GM23338 (cell line): ENCODE results near the gene RRP9. TPM values are rescaled to one million over a fixed set of nuclear protein-coding genes. Genes with fewer than 3 reads are reported as not detected.

ENCODE experiments used
- ATAC-seq: fragments of 200-7000 bp; cut with Tn5 transposase; 3 replicates; pipeline ENCODE4 v1.9.1; 2020
- DNase-seq: peaks from one replicate; pipeline ENCODE4 v3.0.0-alpha.2; 2015; ENCODE audit warnings: low spot score
- H2AFZ ChIP-seq: fragments of 200-600 bp; sonication (generic); 2 replicates; pipeline ENCODE4 v1.8.0; 2016; ENCODE audit warnings: antibody characterized with exemption, mild to moderate bottlenecking, moderate library complexity
- H3F3A ChIP-seq: fragments of 200-600 bp; sonication (generic); replicated peaks from 2 replicates; pipeline ENCODE4 v1.8.0; 2017; ENCODE audit warnings: antibody characterized with exemption, mixed run types, low read depth
- H3K27ac ChIP-seq: fragments of 200-600 bp; sonication (generic); 2 replicates; pipeline ENCODE4 v1.6.1; 2016; ENCODE audit warnings: low read depth
- H3K27me3 ChIP-seq: fragments of 200-600 bp; sonication (generic); 2 replicates; pipeline ENCODE4 v1.8.0; 2016; ENCODE audit warnings: mild to moderate bottlenecking, mixed run types, moderate library complexity; ENCODE audit not compliant: insufficient read depth
- H3K36me3 ChIP-seq: fragments of 200-600 bp; sonication (generic); 2 replicates; pipeline ENCODE4 v1.8.0; 2016; ENCODE audit warnings: mild to moderate bottlenecking; ENCODE audit not compliant: insufficient read depth
- H3K4me1 ChIP-seq: fragments of 200-600 bp; sonication (generic); 2 replicates; pipeline ENCODE4 v1.8.0; 2016; ENCODE audit warnings: mild to moderate bottlenecking, moderate library complexity; ENCODE audit not compliant: insufficient read depth
- H3K4me2 ChIP-seq: fragments of 200-600 bp; sonication (generic); 2 replicates; pipeline ENCODE4 v1.7.1; 2017; ENCODE audit warnings: mixed run types
- H3K4me3 ChIP-seq: fragments of 200-600 bp; sonication (generic); 2 replicates; pipeline ENCODE4 v1.6.1; 2016; ENCODE audit warnings: mixed run types
- H3K79me2 ChIP-seq: fragments of 200-600 bp; sonication (generic); replicated peaks from 2 replicates; pipeline ENCODE4 v1.8.0; 2017; ENCODE audit warnings: mild to moderate bottlenecking; ENCODE audit not compliant: insufficient read depth
- H3K9me2 ChIP-seq: fragments of 200-600 bp; sonication (generic); 2 replicates; pipeline ENCODE4 v1.8.0; 2017; ENCODE audit not compliant: insufficient read depth
- H4K20me1 ChIP-seq: fragments of 200-600 bp; sonication (generic); replicated peaks from 2 replicates; pipeline ENCODE4 v1.8.0; 2017; ENCODE audit warnings: mild to moderate bottlenecking; ENCODE audit not compliant: insufficient read depth
- H3K27ac Mint-ChIP-seq: 2 replicates; pipeline ENCODE4 v1.8.0; 2020; ENCODE audit warnings: inconsistent platforms, mild to moderate bottlenecking, moderate library complexity, mixed read lengths
- H3K27me3 Mint-ChIP-seq: 3 replicates; pipeline ENCODE4 v1.8.0; 2022; ENCODE audit warnings: low read depth, mild to moderate bottlenecking, moderate library complexity, mixed read lengths, inconsistent platforms; ENCODE audit not compliant: insufficient read depth, poor library complexity
- H3K36me3 Mint-ChIP-seq: 3 replicates; pipeline ENCODE4 v1.8.0; 2021; ENCODE audit warnings: low read depth, mild to moderate bottlenecking, inconsistent platforms, moderate library complexity, mixed read lengths
- H3K4me1 Mint-ChIP-seq: 3 replicates; pipeline ENCODE4 v1.8.0; 2020; ENCODE audit warnings: mild to moderate bottlenecking, inconsistent platforms, mixed read lengths
- H3K4me3 Mint-ChIP-seq: 3 replicates; pipeline ENCODE4 v1.8.0; 2021; ENCODE audit warnings: moderate library complexity, mild to moderate bottlenecking, inconsistent platforms, mixed read lengths
- H3K9me3 Mint-ChIP-seq: 3 replicates; pipeline ENCODE4 v1.8.0; 2020; ENCODE audit warnings: moderate library complexity, mild to moderate bottlenecking, inconsistent platforms, mixed read lengths
- CREB1 ChIP-seq: fragments of 250-450 bp; sonication (Bioruptor Pico); IDR thresholded peaks from 2 replicates; pipeline ENCODE4 v1.5.0; 2020; ENCODE audit warnings: low read depth, mild to moderate bottlenecking, moderate library complexity
- EZH2 ChIP-seq: fragments of 200-600 bp; sonication (generic); IDR thresholded peaks from one replicate; pipeline ENCODE4 v1.8.0; 2017; ENCODE audit warnings: antibody characterized with exemption, mild to moderate bottlenecking, low read depth; ENCODE audit not compliant: unreplicated experiment
- EZH2phosphoT487 ChIP-seq: fragments of 200-600 bp; sonication (generic); IDR thresholded peaks from one replicate; pipeline ENCODE4 v1.8.1; 2018; ENCODE audit warnings: antibody characterized with exemption; ENCODE audit not compliant: unreplicated experiment
- JUNB ChIP-seq: IDR thresholded peaks from one replicate; pipeline ENCODE4 v1.6.1; 2016; ENCODE audit warnings: antibody characterized with exemption; ENCODE audit not compliant: unreplicated experiment
- NANOG ChIP-seq: IDR thresholded peaks from 2 replicates; pipeline ENCODE4 v1.6.1; 2016; ENCODE audit warnings: antibody characterized with exemption, borderline replicate concordance
- POLR2AphosphoS5 ChIP-seq: IDR thresholded peaks from 2 replicates; pipeline ENCODE4 v1.6.1; 2016; ENCODE audit warnings: antibody characterized with exemption, low read depth
- STAT1 ChIP-seq: IDR thresholded peaks from one replicate; pipeline ENCODE4 v1.6.1; 2016; ENCODE audit warnings: antibody characterized with exemption; ENCODE audit not compliant: unreplicated experiment
- ZNF114 ChIP-seq: fragments of 250-450 bp; sonication (Bioruptor Pico); IDR thresholded peaks from 2 replicates; pipeline ENCODE4 v1.5.0; 2020; ENCODE audit warnings: mild to moderate bottlenecking, moderate library complexity
- ZNF331 ChIP-seq: fragments of 250-450 bp; sonication (Bioruptor Pico); IDR thresholded peaks from 2 replicates; pipeline ENCODE4 v1.5.0; 2020; ENCODE audit warnings: low read depth, mild to moderate bottlenecking, moderate library complexity
- polyA plus RNA-seq: library from polyadenylated mRNA; unstranded; fragments of >200 nt; fragmentation: Nextera tagmentation; extraction: Ambion mirVana; gene quantifications from 2 replicates; pipeline ENCODE4 v1.2.1, GENCODE V29; 2016
- total RNA-seq: library from RNA; depleted of rRNA; stranded (reverse); fragments of >200 nt; shearing (Covaris generic); gene quantifications from 2 replicates; pipeline ENCODE4 v1.2.3, GENCODE V29; 2014
- TF ChIP-seq, protein P1 (sequence below): IDR thresholded peaks from 2 replicates; pipeline ENCODE4 v1.6.1; 2016; ENCODE audit warnings: antibody characterized with exemption
- TF ChIP-seq, protein P2 (sequence below): IDR thresholded peaks from one replicate; pipeline ENCODE4 v1.6.1; 2018; ENCODE audit warnings: antibody characterized with exemption; ENCODE audit not compliant: unreplicated experiment
- TF ChIP-seq, protein P3 (sequence below): fragments of 250-450 bp; sonication (Bioruptor Pico); IDR thresholded peaks from 2 replicates; pipeline ENCODE4 v1.5.0; 2020; ENCODE audit warnings: mild to moderate bottlenecking, moderate library complexity
- TF ChIP-seq, protein P4 (sequence below), 2 experiments: fragments of 200-600 bp in 1 of 2; sonication (generic) in 1 of 2; conservative IDR thresholded peaks; 2 replicates each; pipeline versions ENCODE4 v1.5.1 to v1.6.1; 2016 to 2017; ENCODE audit warnings: antibody characterized with exemption in 2 of 2, low read depth in 2 of 2, mild to moderate bottlenecking in 2 of 2, moderate library complexity in 1 of 2

The RRP9 gene
- total and polyA plus RNA-seq, 2 experiments from 2014 or later: 62.4 to 68.1 TPM

DNA sequence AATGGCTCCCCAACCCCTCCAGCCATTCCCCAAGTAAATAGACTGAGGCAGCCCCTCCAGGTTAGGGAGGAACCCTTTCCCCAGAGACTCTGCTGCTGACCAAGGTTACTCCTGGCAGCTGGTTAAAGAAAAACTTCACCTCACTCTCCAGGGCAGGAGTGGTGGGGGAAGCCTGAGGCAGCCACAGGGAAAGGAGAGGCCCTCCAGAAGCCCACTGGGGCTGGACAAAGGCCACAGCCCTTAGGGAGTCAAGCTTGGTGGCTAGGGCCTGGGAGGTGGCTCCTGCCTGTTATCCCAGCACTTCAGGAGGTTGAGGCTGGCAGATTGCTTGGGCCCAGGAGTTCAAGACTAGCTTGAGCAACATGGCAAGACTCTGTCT lies 42.6 kb upstream of the RRP9 start:
- Histone ChIP-seq H4K20me1 (no peaks in the 10 kb centered on the region; the same call in 1 of the 2 replicates), H2AFZ (no peak overlapping the region), H3K4me2 (peak overlapping the region; percentile 99; the same call in 1 of the 2 replicates), H3K9me2 (no peaks in the 10 kb centered on the region), H3F3A (peaks cover 11% of the 10 kb centered on the region), H3K4me3 (peak overlapping the region; percentile 90; the same call in 1 of the 2 replicates), H3K4me1 (peaks cover 15% of the 10 kb centered on the region), H3K27ac (no peak overlapping the region), H3K27me3 (no peaks in the 10 kb centered on the region), H3K79me2 (no peaks in the 10 kb centered on the region), H3K36me3 (no peaks in the 10 kb centered on the region)
- ATAC-seq: no peak
- no peak for DNase-seq
- Mint-ChIP-seq H3K9me3 (no peaks in the 10 kb centered on the region), H3K4me3 (peak overlapping the region; percentile 82), H3K27me3 (peaks cover 16% of the 10 kb centered on the region), H3K36me3 (0 out of 3 replicates have a peak, but pooled peaks cover 3% of the 10 kb centered on the region), H3K4me1 (peaks cover 26% of the 10 kb centered on the region), H3K27ac (no peak overlapping the region)
- TF ChIP-seq STAT1 (no peak), JUNB (no peak), NANOG (no peak), EZH2phosphoT487 (no peak), EZH2 (no peak), POLR2AphosphoS5 (no peak), ZNF331 (CRISPR knock-in tag) (no peak), ZNF114 (no peak), CREB1 (no peak)
- TF ChIP-seq, protein P1, sequence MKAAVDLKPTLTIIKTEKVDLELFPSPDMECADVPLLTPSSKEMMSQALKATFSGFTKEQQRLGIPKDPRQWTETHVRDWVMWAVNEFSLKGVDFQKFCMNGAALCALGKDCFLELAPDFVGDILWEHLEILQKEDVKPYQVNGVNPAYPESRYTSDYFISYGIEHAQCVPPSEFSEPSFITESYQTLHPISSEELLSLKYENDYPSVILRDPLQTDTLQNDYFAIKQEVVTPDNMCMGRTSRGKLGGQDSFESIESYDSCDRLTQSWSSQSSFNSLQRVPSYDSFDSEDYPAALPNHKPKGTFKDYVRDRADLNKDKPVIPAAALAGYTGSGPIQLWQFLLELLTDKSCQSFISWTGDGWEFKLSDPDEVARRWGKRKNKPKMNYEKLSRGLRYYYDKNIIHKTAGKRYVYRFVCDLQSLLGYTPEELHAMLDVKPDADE: no peak
- TF ChIP-seq, protein P2, sequence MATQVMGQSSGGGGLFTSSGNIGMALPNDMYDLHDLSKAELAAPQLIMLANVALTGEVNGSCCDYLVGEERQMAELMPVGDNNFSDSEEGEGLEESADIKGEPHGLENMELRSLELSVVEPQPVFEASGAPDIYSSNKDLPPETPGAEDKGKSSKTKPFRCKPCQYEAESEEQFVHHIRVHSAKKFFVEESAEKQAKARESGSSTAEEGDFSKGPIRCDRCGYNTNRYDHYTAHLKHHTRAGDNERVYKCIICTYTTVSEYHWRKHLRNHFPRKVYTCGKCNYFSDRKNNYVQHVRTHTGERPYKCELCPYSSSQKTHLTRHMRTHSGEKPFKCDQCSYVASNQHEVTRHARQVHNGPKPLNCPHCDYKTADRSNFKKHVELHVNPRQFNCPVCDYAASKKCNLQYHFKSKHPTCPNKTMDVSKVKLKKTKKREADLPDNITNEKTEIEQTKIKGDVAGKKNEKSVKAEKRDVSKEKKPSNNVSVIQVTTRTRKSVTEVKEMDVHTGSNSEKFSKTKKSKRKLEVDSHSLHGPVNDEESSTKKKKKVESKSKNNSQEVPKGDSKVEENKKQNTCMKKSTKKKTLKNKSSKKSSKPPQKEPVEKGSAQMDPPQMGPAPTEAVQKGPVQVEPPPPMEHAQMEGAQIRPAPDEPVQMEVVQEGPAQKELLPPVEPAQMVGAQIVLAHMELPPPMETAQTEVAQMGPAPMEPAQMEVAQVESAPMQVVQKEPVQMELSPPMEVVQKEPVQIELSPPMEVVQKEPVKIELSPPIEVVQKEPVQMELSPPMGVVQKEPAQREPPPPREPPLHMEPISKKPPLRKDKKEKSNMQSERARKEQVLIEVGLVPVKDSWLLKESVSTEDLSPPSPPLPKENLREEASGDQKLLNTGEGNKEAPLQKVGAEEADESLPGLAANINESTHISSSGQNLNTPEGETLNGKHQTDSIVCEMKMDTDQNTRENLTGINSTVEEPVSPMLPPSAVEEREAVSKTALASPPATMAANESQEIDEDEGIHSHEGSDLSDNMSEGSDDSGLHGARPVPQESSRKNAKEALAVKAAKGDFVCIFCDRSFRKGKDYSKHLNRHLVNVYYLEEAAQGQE: no peak
- TF ChIP-seq, protein P3, sequence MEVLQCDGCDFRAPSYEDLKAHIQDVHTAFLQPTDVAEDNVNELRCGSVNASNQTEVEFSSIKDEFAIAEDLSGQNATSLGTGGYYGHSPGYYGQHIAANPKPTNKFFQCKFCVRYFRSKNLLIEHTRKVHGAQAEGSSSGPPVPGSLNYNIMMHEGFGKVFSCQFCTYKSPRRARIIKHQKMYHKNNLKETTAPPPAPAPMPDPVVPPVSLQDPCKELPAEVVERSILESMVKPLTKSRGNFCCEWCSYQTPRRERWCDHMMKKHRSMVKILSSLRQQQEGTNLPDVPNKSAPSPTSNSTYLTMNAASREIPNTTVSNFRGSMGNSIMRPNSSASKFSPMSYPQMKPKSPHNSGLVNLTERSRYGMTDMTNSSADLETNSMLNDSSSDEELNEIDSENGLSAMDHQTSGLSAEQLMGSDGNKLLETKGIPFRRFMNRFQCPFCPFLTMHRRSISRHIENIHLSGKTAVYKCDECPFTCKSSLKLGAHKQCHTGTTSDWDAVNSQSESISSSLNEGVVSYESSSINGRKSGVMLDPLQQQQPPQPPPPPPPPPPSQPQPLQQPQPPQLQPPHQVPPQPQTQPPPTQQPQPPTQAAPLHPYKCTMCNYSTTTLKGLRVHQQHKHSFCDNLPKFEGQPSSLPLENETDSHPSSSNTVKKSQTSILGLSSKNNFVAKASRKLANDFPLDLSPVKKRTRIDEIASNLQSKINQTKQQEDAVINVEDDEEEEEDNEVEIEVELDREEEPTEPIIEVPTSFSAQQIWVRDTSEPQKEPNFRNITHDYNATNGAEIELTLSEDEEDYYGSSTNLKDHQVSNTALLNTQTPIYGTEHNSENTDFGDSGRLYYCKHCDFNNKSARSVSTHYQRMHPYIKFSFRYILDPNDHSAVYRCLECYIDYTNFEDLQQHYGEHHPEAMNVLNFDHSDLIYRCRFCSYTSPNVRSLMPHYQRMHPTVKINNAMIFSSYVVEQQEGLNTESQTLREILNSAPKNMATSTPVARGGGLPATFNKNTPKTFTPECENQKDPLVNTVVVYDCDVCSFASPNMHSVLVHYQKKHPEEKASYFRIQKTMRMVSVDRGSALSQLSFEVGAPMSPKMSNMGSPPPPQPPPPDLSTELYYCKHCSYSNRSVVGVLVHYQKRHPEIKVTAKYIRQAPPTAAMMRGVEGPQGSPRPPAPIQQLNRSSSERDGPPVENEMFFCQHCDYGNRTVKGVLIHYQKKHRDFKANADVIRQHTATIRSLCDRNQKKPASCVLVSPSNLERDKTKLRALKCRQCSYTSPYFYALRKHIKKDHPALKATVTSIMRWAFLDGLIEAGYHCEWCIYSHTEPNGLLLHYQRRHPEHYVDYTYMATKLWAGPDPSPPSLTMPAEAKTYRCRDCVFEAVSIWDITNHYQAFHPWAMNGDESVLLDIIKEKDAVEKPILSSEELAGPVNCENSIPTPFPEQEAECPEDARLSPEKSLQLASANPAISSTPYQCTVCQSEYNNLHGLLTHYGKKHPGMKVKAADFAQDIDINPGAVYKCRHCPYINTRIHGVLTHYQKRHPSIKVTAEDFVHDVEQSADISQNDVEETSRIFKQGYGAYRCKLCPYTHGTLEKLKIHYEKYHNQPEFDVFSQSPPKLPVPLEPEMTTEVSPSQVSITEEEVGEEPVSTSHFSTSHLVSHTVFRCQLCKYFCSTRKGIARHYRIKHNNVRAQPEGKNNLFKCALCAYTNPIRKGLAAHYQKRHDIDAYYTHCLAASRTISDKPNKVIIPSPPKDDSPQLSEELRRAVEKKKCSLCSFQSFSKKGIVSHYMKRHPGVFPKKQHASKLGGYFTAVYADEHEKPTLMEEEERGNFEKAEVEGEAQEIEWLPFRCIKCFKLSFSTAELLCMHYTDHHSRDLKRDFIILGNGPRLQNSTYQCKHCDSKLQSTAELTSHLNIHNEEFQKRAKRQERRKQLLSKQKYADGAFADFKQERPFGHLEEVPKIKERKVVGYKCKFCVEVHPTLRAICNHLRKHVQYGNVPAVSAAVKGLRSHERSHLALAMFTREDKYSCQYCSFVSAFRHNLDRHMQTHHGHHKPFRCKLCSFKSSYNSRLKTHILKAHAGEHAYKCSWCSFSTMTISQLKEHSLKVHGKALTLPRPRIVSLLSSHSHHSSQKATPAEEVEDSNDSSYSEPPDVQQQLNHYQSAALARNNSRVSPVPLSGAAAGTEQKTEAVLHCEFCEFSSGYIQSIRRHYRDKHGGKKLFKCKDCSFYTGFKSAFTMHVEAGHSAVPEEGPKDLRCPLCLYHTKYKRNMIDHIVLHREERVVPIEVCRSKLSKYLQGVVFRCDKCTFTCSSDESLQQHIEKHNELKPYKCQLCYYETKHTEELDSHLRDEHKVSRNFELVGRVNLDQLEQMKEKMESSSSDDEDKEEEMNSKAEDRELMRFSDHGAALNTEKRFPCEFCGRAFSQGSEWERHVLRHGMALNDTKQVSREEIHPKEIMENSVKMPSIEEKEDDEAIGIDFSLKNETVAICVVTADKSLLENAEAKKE (CRISPR knock-in tag): no peak
- TF ChIP-seq, protein P4, sequence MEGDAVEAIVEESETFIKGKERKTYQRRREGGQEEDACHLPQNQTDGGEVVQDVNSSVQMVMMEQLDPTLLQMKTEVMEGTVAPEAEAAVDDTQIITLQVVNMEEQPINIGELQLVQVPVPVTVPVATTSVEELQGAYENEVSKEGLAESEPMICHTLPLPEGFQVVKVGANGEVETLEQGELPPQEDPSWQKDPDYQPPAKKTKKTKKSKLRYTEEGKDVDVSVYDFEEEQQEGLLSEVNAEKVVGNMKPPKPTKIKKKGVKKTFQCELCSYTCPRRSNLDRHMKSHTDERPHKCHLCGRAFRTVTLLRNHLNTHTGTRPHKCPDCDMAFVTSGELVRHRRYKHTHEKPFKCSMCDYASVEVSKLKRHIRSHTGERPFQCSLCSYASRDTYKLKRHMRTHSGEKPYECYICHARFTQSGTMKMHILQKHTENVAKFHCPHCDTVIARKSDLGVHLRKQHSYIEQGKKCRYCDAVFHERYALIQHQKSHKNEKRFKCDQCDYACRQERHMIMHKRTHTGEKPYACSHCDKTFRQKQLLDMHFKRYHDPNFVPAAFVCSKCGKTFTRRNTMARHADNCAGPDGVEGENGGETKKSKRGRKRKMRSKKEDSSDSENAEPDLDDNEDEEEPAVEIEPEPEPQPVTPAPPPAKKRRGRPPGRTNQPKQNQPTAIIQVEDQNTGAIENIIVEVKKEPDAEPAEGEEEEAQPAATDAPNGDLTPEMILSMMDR (conservative IDR thresholded peaks at IDR 0.05; ENCODE audit: low read depth in 2 of 2): no peak
